ENCODE results near the gene DNTTIP2.
"Not testable (repeated sequence)": the region's sequence is repeated elsewhere in the genome, so short reads cannot be mapped to it uniquely, and the experiment has no call there.

DNTTIP2 gene

DNA sequence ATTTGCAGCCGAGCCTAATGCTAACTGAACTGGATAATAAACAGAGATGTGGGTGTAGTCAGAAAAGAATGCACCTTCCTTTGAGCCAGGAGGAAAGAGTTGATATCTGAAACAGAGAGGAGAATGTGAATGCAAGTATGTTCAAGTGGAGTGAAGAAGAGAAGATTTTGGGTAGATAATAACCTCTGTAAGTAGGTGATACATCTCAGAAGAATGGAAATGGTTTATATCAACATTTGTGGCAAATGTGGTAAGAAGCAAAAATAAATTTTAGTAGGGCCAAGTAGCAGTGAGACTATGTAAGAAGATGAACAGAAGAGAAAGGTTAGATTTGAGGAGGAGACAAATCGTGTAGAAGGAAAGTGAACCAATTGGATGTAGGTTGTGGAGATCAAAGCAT lies 1.7 kb upstream of the DNTTIP2 start:
- H3K4me3 ChIP-seq (ENCODE audit: low read depth, low read length): no peak overlapping the region
- no peak for DNase-seq (ENCODE audit: low read depth)

DNA sequence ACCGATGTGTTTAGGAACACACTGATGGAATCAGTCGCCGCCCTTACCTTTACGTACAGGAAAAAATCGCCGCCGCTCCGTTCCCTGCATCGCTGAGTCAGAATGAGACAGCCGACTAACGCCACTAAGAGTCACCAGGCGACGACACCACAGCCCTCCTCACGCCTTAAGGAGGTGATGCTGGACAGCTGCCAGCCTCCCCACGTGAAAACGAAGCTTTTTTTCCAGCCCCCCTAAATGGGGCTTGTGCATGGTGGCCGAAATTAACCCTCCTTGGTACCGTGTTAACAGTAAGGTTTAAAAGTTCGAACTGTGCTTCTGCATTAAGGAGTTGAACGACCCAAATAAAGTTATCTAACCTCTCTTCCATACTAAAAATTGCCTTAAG lies 511 bp downstream of the DNTTIP2 start:
- no peak for DNase-seq (ENCODE audit: low read depth)
- peak overlapping the region; percentile 73 for H3K4me3 ChIP-seq (ENCODE audit: low read depth, low read length)

- no peak for DNase-seq (ENCODE audit: low read depth)
- H3K4me3 ChIP-seq (ENCODE audit: low read depth, low read length): no peak overlapping the region
Measured at GRCh38 chr1:93877529-93877928, 1.5 kb downstream of the DNTTIP2 start.

DNA sequence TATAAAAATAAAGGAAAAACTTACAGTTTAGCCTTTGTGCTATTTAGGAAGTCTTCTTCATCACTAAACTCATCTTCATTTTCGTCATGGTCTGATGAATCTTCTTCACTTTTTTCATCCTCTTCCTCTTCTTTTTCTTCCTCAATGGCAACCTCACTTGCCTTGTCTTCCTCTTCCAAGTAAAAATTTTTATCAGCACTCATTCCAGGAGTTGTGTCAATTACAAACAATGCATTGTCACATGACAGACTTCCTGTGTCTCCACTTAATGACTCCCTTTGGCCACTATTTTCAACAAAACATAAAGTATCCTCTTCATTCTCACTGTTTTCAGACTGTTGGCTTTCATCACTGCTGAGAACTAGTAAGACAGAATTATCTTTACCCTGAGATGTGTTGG lies 2.8 kb downstream of the DNTTIP2 start:
- DNase-seq (ENCODE audit: low read depth): no peak
- no peak overlapping the region for H3K4me3 ChIP-seq (ENCODE audit: low read depth, low read length)

- H3K4me3 ChIP-seq (ENCODE audit: low read depth, low read length): no peak overlapping the region
- peak; percentile 15 for DNase-seq (ENCODE audit: low read depth)
Measured at GRCh38 chr1:93874025-93874651, 4.9 kb downstream of the DNTTIP2 start.

GRCh38 chr1:93871366-93871765 lies 7.6 kb downstream of the DNTTIP2 start:
- H3K4me3 ChIP-seq (ENCODE audit: low read depth, low read length): no peak overlapping the region
- DNase-seq (ENCODE audit: low read depth): no peak

- no peak overlapping the region for H3K4me3 ChIP-seq (ENCODE audit: low read depth, low read length)
- DNase-seq (ENCODE audit: low read depth): no peak
Measured at GRCh38 chr1:93869653-93870052, 9.4 kb downstream of the DNTTIP2 start.

DNA sequence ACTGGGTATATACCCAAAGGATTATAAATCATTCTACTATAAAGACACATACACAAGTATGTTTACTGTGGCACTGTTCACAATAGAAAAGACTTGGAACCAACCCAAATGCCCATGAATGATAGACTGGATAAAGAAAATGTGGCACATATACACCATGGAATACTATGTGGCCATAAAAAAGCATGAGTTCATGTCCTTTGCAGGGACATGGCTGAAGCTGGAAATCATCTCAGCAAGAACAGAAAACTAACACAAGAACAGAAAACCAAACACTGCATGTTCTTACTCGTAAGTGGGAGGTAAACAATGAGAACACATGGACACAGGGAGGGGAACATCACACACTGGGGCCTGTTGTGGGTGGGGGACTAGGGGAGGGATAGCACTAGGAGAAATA lies 10.5 kb downstream of the DNTTIP2 start:
- not testable (repeated sequence) for DNase-seq (ENCODE audit: low read depth)

DNA sequence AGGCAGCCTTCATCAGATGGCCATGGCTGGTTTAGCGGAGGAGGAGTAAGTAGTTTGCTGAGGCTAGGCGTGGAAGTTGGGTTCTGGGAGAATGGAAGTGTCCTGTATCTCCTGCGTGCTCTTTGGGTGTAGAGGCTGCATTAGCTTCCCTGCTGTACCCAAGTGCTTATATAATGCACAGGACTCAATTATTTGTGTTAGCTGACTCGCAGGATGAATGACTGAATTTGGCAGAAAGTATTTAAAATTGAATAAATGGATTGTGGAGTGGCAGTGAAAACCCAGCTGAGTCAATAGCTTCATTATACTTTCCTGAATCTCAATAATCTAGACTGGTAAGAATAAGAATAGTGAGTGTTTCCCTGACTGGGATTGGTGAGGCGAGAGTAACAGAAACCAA lies 13.8 kb downstream of the DNTTIP2 start:
- H3K4me3 ChIP-seq (ENCODE audit: low read depth, low read length): no peak overlapping the region
- DNase-seq (ENCODE audit: low read depth): no peak

More for the DNA sequence above, 10.5 kb downstream of the DNTTIP2 start:
- H3K4me3 ChIP-seq (ENCODE audit: low read depth, low read length): not testable (repeated sequence)

DNA sequence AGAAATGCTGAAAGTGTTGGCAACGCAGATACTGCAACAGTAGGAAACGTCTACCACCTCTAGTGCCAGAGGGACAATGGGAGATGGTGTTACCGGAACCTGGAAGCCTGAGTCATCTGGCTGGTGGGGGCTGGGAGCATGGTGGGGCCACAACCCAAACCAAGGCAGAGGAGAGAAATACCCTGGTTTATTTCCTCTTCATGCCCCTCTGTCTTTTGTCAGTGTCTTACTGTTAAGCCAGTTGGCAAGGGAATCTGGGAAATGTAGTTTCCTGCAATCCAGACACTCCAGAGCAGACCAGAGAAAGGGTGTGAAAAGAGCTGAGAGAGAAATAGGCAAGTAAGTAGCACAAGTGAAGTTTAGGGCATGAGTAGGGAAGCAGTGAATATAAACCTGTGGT lies 14.8 kb downstream of the DNTTIP2 start:
- H3K4me3 ChIP-seq (ENCODE audit: low read depth, low read length): no peak overlapping the region
- DNase-seq (ENCODE audit: low read depth): no peak

DNA sequence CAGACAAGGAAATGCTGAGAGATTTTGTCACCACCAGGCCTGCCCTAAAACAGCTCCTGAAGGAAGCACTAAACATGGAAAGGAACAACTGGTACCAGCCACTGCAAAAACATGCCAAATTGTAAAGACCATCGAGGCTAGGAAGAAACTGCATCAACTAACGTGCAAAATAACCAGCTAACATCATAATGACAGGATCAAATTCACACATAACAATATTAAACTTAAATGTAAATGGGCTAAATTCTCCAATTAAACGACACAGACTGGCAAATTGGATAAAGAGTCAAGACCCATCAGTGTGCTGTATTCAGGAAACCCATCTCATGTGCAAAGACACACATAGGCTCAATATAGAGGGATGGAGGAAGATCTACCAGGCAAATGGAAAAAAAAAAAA lies 21.4 kb downstream of the DNTTIP2 start:
- H3K4me3 ChIP-seq (ENCODE audit: low read depth, low read length); DNase-seq (ENCODE audit: low read depth): not testable (repeated sequence)

- H3K4me3 ChIP-seq (ENCODE audit: low read depth, low read length); DNase-seq (ENCODE audit: low read depth): not testable (repeated sequence)
Measured at GRCh38 chr1:93855983-93856382, 23.0 kb downstream of the DNTTIP2 start.

DNA sequence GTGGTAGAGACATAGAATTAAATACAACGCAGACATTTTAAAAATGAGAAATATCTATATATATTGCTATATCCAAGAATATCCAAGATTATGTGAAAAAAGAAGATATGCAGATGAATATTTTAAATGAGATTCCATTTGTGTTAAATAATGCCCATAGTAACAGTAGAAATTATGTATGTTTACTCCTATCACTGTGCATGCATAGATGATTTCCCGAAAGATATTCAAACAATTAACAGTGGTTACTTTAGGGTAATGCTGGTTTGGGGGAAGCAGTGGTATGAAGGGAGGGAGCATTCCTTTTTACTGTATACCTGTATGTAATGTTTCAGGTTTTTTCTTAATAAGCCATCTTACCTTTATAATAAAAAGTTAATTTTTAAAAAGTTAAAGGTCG lies 25.1 kb downstream of the DNTTIP2 start:
- H3K4me3 ChIP-seq (ENCODE audit: low read depth, low read length): no peak overlapping the region
- no peak for DNase-seq (ENCODE audit: low read depth)

- H3K4me3 ChIP-seq (ENCODE audit: low read depth, low read length): no peak overlapping the region
- no peak for DNase-seq (ENCODE audit: low read depth)
Measured at GRCh38 chr1:93851878-93852277, 27.1 kb downstream of the DNTTIP2 start.

DNA sequence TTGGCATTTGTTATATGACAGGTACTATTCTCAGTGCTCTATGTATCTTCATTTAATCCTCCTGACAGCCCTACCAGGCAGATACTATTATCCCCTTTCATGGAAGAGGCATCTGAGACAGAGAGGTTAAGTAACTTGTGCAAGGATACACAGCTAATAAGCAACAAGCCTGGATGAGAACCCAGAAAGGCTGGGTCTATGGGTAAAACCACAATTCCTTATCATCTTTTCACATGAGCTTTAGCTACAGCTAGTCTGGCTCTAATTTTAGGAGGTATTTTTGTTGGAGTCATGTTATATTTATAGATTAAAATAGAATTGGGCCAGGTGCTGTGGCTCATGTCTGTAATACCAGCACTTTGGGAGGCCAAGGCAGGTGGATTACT lies 27.7 kb downstream of the DNTTIP2 start:
- DNase-seq (ENCODE audit: low read depth): no peak
- no peak overlapping the region for H3K4me3 ChIP-seq (ENCODE audit: low read depth, low read length)

- H3K4me3 ChIP-seq (ENCODE audit: low read depth, low read length); DNase-seq (ENCODE audit: low read depth): not testable (repeated sequence)
Measured at GRCh38 chr1:93850687-93851326, 28.2 kb downstream of the DNTTIP2 start.

DNA sequence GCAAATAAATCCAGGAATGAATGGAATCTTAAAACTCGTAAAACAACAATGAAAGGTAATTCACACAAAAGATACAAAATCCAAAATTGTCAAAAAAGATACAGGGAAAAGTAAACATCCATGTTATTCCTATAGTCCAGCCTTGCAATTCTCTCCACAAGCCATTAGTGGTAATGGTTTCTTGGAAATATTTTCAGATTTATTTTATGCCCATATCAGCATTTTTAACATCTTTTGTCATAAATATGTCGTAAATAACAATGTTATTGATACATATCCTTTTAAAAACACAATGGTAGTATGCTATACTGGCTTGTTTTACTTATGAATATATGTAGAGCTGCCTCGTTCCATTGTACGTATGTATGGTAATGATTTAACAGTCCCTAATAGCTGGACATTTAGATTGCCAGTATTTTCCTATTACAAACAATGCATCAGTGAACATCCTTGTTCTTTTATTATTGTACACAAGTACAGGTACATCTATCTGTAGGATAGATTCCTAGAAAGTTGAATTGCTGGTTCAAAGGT lies 30.6 kb downstream of the DNTTIP2 start:
- H3K4me3 ChIP-seq (ENCODE audit: low read depth, low read length): peak overlapping the region; percentile 75
- no peak for DNase-seq (ENCODE audit: low read depth)

- DNase-seq (ENCODE audit: low read depth): no peak
- H3K4me3 ChIP-seq (ENCODE audit: low read depth, low read length): peak overlapping the region; percentile 75
Measured at GRCh38 chr1:93847811-93848288, 31.2 kb downstream of the DNTTIP2 start.

DNA sequence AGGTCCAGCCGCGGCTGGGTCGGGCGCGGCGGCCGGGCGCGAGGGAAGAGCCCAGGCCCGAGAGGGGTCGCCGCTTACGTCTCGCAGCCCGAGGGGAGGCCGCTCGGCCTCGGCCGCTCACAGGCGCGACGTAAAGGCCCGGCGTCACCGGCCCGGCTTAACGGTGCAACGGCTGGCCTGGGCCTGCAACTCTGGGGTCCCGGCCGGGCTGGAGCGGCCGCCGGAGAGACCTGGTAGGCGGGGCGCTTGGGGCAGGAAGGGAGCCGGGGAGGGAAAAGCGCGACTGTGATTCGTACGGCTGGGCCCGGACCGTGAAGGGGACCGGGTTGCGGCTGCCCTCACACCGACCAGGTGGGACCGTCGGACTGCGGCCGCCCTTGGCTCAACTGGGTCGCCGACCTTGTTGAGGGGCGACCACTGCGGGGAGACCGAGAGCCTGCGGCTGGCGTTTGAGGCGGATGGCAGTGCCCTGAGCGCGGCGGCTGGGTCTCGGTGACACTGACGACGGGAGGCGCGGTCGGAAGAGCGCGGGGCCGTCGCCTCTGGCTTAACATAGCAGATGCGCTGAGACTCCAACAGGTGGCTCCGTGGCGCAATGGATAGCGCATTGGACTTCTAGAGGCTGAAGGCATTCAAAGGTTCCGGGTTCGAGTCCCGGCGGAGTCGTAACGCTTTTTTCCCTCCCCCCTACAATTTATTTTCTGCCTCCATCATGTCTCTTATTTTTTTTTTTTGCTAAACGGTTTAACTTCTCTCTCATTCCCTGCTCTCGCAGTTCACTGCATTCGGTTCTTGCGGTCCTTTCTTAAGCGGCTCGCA lies 31.8 kb downstream of the DNTTIP2 start:
- peak overlapping the region; percentile 75 for H3K4me3 ChIP-seq (ENCODE audit: low read depth, low read length)
- DNase-seq (ENCODE audit: low read depth): peak; percentile 44
